Measurements from ENCODE around the gene PAGE1.
"Not testable (repeated sequence)": the region's sequence is repeated elsewhere in the genome, so short reads cannot be mapped to it uniquely, and the experiment has no call there.

PAGE1 gene, protein sequence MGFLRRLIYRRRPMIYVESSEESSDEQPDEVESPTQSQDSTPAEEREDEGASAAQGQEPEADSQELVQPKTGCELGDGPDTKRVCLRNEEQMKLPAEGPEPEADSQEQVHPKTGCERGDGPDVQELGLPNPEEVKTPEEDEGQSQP

GRCh38 chrX:49695276-49696180, at the start of gene PAGE1:
Gene PAGE1, minus strand, starts transcription at chrX:49695984. Its CDS starts 1,214 bp downstream, at chrX:49694770.
- no peak for DNase-seq (ENCODE audit: low read depth in 2 of 2)

GRCh38 chrX:49741501-49741900, 45.7 kb upstream of the PAGE1 start:
- DNase-seq (ENCODE audit: low read depth in 2 of 2): not testable (repeated sequence)

GRCh38 chrX:49727847-49728246, 32.1 kb upstream of the PAGE1 start:
- no peak for DNase-seq (ENCODE audit: low read depth in 2 of 2)

DNA sequence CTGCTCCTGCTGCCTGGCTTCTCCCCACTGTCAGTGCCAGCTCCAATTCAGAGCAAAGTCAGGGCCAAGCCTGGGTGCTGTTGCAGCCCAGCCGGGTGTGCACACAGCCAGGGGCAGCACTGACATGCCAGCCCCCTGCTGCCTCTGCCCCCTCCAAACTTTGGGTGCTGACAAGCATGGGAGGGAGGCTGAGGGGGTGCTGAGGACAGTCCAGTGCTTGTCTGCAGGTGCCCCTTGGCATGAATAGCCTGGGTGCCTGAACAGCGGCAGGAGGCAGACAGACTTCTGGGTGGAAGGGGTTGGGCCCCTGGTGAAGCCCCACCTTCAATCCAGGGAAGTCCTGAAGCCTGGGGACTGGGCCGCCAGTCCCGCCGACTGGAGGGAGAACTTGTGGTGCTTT, 31.2 kb upstream of the PAGE1 start:
- no peak for DNase-seq (ENCODE audit: low read depth in 2 of 2)

GRCh38 chrX:49725923-49726904, 30.4 kb upstream of the PAGE1 start:
- DNase-seq (ENCODE audit: low read depth in 2 of 2): no peak

DNA sequence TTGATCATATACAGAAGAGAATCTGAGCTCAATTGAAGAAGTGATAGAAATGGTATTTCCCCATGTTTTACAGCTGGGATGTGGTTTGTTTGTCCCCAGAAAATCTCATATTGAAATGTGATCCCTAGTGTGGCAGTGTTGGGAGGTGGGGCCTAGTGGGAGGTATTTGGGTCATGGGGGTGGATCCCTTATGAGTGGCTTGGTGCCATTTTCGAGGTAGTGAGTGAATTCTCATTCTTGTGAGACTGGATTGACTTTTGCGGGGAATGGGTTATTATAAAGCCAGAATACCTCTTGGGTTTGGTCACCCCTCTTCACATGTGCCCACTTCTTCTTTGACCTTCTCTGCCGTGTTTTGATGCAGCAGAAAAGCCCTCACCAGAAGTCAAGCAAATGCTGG, 29.6 kb upstream of the PAGE1 start:
- no peak for DNase-seq (ENCODE audit: low read depth in 2 of 2)

- not testable (repeated sequence) for DNase-seq (ENCODE audit: low read depth in 2 of 2)
Measured at GRCh38 chrX:49720106-49720505, 24.3 kb upstream of the PAGE1 start.

GRCh38 chrX:49712577-49712976, 16.8 kb upstream of the PAGE1 start:
- DNase-seq (ENCODE audit: low read depth in 2 of 2): no peak

DNA sequence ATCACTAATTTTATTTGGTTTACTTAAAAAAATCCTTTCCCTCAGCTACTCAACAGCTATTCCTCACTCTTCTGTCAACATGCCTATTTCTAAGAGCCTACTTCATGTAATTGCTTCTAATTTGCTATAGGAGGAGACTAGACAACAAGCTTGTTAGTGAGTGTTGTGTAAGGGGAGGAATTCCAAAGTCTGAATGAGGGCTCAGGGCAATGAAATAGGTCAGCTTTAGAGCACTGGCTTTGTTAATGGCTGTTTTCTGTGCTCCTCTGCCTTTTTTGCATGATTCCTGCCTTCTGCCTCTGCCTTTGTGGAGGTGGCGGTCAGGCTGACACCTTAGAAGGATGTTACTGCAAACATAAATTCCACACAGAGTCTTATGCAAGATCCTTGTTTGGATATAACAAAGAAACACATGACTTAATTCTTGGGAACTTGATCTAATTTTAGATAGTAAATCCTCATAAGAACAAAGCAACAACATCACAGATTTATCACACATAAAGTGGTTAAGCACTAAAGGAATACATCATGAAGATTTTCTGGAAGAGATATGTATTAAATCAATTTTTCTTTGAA, 15.0 kb upstream of the PAGE1 start:
- DNase-seq (ENCODE audit: low read depth in 2 of 2): no peak

DNA sequence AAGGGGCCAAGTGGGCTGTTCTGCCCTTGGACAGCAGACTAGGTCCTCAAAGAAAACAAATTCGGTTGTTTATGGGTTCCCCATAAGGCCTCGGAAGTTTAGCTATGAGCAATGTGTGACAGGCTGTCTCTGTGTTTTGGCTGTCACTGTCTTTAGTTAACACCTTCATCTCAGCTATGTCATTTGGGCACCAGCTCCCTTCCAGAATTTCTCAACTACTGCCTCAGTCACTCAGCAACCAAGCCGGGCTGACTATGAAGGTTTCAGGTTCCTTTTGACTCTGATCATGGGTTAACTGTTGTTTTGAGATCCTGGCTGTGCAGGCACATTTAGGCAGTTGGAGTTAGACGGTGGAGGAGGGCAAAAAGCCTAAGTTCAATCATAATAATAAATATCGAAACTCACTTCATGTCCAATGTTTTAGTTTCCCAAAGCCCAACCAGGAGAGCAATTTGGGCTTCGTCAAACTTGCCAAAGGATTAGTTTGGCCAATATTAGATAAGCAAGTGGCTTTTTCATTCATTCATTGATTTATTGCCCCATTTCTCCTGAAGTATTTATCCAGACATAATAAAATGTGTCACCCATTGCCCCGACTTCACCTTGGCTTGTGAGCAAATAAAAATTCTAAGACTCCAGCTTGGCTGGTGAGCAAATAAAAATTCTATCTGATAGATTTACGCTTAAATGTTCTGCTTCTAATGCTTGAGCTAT, 9.1 kb upstream of the PAGE1 start:
- no peak for DNase-seq (ENCODE audit: low read depth in 2 of 2)

GRCh38 chrX:49701933-49702332, 6.1 kb upstream of the PAGE1 start:
- no peak for DNase-seq (ENCODE audit: low read depth in 2 of 2)

DNA sequence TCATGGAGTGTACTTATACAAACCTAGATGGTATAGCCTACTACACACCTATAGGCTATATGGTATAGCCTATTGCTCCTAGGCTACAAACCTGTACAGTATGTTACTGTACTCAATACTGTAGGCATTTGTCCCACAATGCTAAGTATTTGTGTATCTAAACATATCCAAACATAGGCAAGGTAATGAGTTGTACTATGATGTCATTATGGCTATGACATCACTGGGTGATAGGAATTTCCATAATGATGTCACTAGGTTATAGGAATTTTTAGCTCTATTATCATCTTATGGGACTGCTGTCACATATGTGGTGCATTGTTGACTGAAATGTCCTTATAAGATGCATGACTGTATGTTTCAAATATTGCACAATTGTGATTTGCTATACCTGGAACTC, 5.5 kb upstream of the PAGE1 start:
- no peak for DNase-seq (ENCODE audit: low read depth in 2 of 2)

DNA sequence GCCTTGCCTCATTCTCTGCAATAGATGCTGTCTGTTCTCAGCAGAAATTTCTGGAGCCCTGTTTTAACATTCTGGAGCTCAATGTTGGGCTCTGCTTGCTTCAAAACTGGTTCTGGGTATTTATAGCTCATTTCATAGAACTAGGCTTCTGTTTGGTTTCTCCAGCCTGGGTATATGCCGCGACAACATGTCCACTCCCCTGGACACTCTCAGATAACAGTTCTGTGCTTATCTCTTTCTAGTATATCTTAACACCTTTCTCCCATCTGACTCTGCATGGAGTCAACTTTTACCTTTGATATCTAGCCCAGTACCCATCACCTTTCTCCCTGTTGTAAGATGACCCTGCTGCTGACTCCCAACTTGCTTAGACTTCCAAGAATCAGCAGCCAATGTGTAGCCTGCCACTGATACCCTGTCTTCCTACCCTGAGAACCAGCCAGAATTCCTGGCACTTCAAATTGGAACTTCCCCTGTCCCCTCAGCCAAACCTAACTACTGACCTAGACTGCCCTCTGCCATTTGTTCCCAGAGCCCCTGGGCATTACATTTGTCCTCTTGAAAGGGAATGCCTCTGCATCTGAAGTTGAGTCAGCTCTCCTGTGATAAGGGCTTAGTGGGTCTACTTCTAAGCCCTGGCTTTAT, 20.6 kb downstream of the PAGE1 start:
- DNase-seq (ENCODE audit: low read depth in 2 of 2): no peak

DNA sequence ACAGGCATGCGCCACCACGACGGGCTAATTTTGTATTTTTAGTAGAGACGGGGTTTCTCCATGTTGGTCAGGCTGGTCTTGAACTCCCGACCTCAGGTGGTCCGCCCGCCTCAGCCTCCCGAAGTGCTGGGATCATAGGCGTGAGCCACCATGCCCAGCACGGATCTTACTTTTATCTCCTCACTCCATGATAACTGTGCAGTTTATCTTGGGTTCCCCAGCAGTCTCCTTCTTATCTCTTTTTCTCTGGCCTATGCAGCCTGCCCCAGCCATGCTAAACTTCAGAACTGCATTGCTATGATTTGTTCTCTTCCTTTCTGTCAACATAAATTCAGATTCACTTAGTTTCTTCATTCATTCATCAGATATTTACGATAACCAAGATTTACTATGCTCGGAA, 22.4 kb downstream of the PAGE1 start:
- DNase-seq (ENCODE audit: low read depth in 2 of 2): no peak

GRCh38 chrX:49664824-49665223, 31.0 kb downstream of the PAGE1 start:
- DNase-seq (ENCODE audit: low read depth in 2 of 2): no peak

DNA sequence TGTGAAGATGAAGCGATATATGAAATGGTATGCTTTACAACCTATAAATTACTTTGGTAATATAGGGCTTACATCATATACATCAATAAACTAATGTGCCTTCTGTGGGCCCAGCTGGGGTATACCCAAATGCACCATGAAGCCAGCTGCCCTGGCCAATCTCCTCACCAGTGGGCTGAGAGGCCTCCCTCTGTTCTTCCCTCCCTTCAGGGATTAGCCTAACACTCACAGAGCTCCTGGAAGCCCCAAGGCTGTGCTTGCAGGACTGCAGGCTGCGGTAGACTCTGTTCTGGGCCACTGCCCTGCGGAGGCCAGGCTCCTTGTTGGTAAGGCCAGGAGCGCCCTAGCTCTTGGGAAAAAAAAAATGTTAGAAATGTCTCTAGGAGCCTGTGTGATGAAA, 33.9 kb downstream of the PAGE1 start:
- no peak for DNase-seq (ENCODE audit: low read depth in 2 of 2)

- no peak for DNase-seq (ENCODE audit: low read depth in 2 of 2)
Measured at GRCh38 chrX:49659771-49660170, 36.0 kb downstream of the PAGE1 start.

DNA sequence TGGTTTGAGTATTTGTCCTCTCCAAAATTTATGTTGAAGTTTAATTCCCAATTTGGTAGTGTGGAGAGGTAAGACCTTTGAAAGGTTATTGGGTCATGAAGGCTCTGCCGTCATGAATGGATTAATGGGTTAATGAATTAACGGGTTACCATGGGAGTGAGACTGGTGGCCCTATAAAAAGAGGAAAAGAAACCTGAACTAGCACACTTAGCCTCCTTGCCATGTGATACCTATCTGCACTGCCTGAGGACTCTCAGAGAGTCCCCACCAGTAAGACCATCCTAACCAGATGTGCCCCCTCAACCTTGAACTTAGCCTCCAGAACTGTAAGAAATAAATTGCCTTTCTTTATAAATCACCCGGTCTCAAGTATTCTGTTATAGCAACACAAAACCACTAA, 39.3 kb downstream of the PAGE1 start:
- no peak for DNase-seq (ENCODE audit: low read depth in 2 of 2)

GRCh38 chrX:49644991-49645637, 50.7 kb downstream of the PAGE1 start:
- DNase-seq (ENCODE audit: low read depth in 2 of 2): no peak
